Tibial artery (tissue), 4 donors: ENCODE results near the gene DUSP3.

ENCODE experiments used
- DNase-seq, 2 donors: peaks; one replicate each; pipeline ENCODE4 v3.0.0-alpha.2; 2019
- H3K27ac ChIP-seq, 2 donors: fragments of 200-600 bp; sonication (generic) in 1 of 2; 1 replicate in 1 of 2; 2 replicates in 1 of 2; pipeline ENCODE4 v1.5.1; 2018 to 2019; ENCODE audit warnings: mild to moderate bottlenecking in 1 of 2
- H3K27me3 ChIP-seq, 2 donors: fragments of 200-600 bp; sonication (generic) in 1 of 2; one replicate each; pipeline versions ENCODE4 v1.5.1 to v1.6.0; 2016 to 2019
- H3K36me3 ChIP-seq, 3 donors: fragments of 200-600 bp; sonication (generic) in 2 of 3; one replicate each; pipeline ENCODE4 v1.5.1; 2016 to 2019; ENCODE audit warnings: mild to moderate bottlenecking in 2 of 3
- H3K4me1 ChIP-seq, 4 donors: fragments of 200-600 bp; sonication (generic) in 2 of 4; 1 replicate in 3 of 4; 2 replicates in 1 of 4; pipeline ENCODE4 v1.5.1; 2016 to 2019
- H3K4me3 ChIP-seq, 2 donors: fragments of 200-600 bp; sonication (generic) in 1 of 2; 1 replicate in 1 of 2; 2 replicates in 1 of 2; pipeline ENCODE4 v1.5.1; 2018 to 2019; ENCODE audit warnings: mild to moderate bottlenecking in 2 of 2
- H3K9me3 ChIP-seq, 3 donors: fragments of 200-600 bp; sonication (generic) in 1 of 3; one replicate each; pipeline ENCODE4 v1.5.1; 2016 to 2019
- CTCF ChIP-seq, 2 experiments: fragments of 200-600 bp in 1 of 2; fragments of 450-650 bp in 1 of 2; IDR thresholded peaks; one replicate each; pipeline ENCODE4 v1.5.1; 2017 to 2019; ENCODE audit warnings: antibody characterized with exemption in 2 of 2, mild to moderate bottlenecking in 1 of 2, moderate library complexity in 1 of 2
- intact Hi-C: fragments of 100-400 bp; cut with DNase I; formaldehyde crosslinking; loops from one replicate; pipeline ENCODE4 v1.15.0; 2023; ENCODE audit warnings: low total_unique reads

The DUSP3 gene

GRCh38 chr17:43814714-43815113 is 35.9 kb upstream of the DUSP3 start:
- no peaks in the 10 kb centered on the region for H3K9me3 ChIP-seq
- no peak for TF ChIP-seq CTCF (IDR thresholded peaks at IDR 0.05)
- peaks cover 5 to 77% (median 53%) of the 10 kb centered on the region in 3 donors for H3K36me3 ChIP-seq
- peaks cover 0 to 6% (median 0%) of the 10 kb centered on the region in 4 donors for H3K4me1 ChIP-seq
- DNase-seq, result no peak
- H3K27ac ChIP-seq, result no peak overlapping the region
- no peak overlapping the region for H3K4me3 ChIP-seq
- intact Hi-C loops, result no loop called here
- no peaks in the 10 kb centered on the region for H3K27me3 ChIP-seq

- TF ChIP-seq CTCF (IDR thresholded peaks at IDR 0.05), result no peak
- no peak overlapping the region for H3K4me3 ChIP-seq
- peaks cover 0 to 6% (median 0%) of the 10 kb centered on the region in 4 donors for H3K4me1 ChIP-seq
- no peaks in the 10 kb centered on the region for H3K27me3 ChIP-seq
- no peak for DNase-seq
- no peaks in the 10 kb centered on the region for H3K9me3 ChIP-seq
- peaks cover 5 to 76% (median 53%) of the 10 kb centered on the region in 3 donors for H3K36me3 ChIP-seq
- no peak overlapping the region for H3K27ac ChIP-seq
- intact Hi-C loops, result no loop called here
Observed at GRCh38 chr17:43814026-43814425, 35.2 kb upstream of the DUSP3 start.

GRCh38 chr17:43813386-43813785 is 34.6 kb upstream of the DUSP3 start:
- no peak for DNase-seq
- no peak for TF ChIP-seq CTCF (IDR thresholded peaks at IDR 0.05)
- peaks cover 9 to 79% (median 58%) of the 10 kb centered on the region in 3 donors for H3K36me3 ChIP-seq
- no peaks in the 10 kb centered on the region for H3K27me3 ChIP-seq
- H3K4me1 ChIP-seq, result peaks cover 0 to 6% (median 0%) of the 10 kb centered on the region in 4 donors
- no peak overlapping the region for H3K27ac ChIP-seq
- H3K4me3 ChIP-seq, result no peak overlapping the region
- no peaks in the 10 kb centered on the region for H3K9me3 ChIP-seq
- intact Hi-C loops, result no loop called here

GRCh38 chr17:43812396-43813265 is 33.9 kb upstream of the DUSP3 start:
- intact Hi-C loops, result no loop called here
- H3K4me3 ChIP-seq, result no peak overlapping the region
- H3K36me3 ChIP-seq, result peaks cover 12 to 83% (median 58%) of the 10 kb centered on the region in 3 donors
- no peaks in the 10 kb centered on the region for H3K9me3 ChIP-seq
- DNase-seq, result no peak
- TF ChIP-seq CTCF (IDR thresholded peaks at IDR 0.05), result no peak
- peaks cover 0 to 6% (median 0%) of the 10 kb centered on the region in 4 donors for H3K4me1 ChIP-seq
- H3K27me3 ChIP-seq, result no peaks in the 10 kb centered on the region
- no peak overlapping the region for H3K27ac ChIP-seq

GRCh38 chr17:43810823-43811222 is 32.0 kb upstream of the DUSP3 start:
- Histone ChIP-seq H3K27me3 (no peaks in the 10 kb centered on the region), H3K36me3 (peaks cover 14 to 73% (median 43%) of the 10 kb centered on the region in 3 donors), H3K4me1 (peaks cover 0 to 6% (median 0%) of the 10 kb centered on the region in 4 donors), H3K27ac (no peak overlapping the region), H3K9me3 (no peaks in the 10 kb centered on the region), H3K4me3 (no peak overlapping the region)
- no peak for TF ChIP-seq CTCF (IDR thresholded peaks at IDR 0.05)
- no peak for DNase-seq
- intact Hi-C loops, result no loop called here
